Peyer's patch (tissue), 4 donors: Measurements from ENCODE around the gene FAM156B. TPM values are rescaled to one million over a fixed set of nuclear protein-coding genes. Genes with fewer than 3 reads are reported as not detected.
"Not testable (repeated sequence)": the region's sequence is repeated elsewhere in the genome, so short reads cannot be mapped to it uniquely, and the experiment has no call there.

Experiments used
- DNase-seq, 3 donors: peaks; one replicate each; pipeline ENCODE4 v3.0.0-alpha.2; 2017 to 2019
- H3K27ac ChIP-seq, 4 donors: fragments of 200-600 bp; sonication (generic); one replicate each; pipeline ENCODE4 v1.5.1; 2016 to 2019
- H3K27me3 ChIP-seq, 2 donors: fragments of 200-600 bp; sonication (generic); one replicate each; pipeline ENCODE4 v1.5.1; 2019
- H3K36me3 ChIP-seq, 3 donors: fragments of 200-600 bp; sonication (generic); one replicate each; pipeline ENCODE4 v1.5.1; 2016 to 2019
- H3K4me1 ChIP-seq, 4 donors: fragments of 200-600 bp; sonication (generic); one replicate each; pipeline ENCODE4 v1.5.1; 2016 to 2019
- H3K4me3 ChIP-seq, 4 donors: fragments of 200-600 bp; sonication (generic); 1 replicate in 3 of 4; 2 replicates in 1 of 4; pipeline ENCODE4 v1.5.1; 2016 to 2019; ENCODE audit warnings: mild to moderate bottlenecking in 1 of 4
- H3K9me3 ChIP-seq, 4 donors: fragments of 200-600 bp; sonication (generic); one replicate each; pipeline ENCODE4 v1.5.1; 2016 to 2019; ENCODE audit warnings: mild to moderate bottlenecking in 1 of 4
- total RNA-seq, 4 donors: library from RNA; depleted of rRNA; stranded (reverse); fragments of >200 nt; gene quantifications; one replicate each; pipeline ENCODE4 v1.1.0, GENCODE V29; 2016

Gene FAM156B
- total RNA-seq, 4 donors from 2014 or later = 26.6 to 102 (median 64.4) TPM

DNA sequence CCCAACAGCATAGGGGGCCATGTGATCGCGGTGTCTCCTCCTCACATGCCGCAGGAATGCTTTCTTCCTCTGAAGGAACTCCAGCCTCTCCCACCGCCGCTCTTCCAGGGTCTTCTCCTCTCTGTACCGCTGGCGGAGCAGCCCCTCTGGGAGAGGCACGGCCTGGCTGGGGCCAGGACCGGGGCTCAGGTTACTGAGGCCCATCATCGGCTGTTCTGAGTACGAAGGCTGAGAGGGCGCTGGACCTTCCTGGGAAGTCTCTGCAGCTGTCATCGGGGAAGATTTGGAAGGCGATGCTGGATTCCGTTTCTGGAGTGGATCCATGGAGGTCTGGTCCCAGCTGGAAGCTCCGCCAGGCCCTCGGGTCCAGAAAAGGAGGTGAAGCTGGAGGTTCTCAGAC, 51.1 kb downstream of the FAM156B start:
- H3K27me3 ChIP-seq, H3K27ac ChIP-seq, DNase-seq, H3K9me3 ChIP-seq, H3K4me3 ChIP-seq, H3K4me1 ChIP-seq, H3K36me3 ChIP-seq: not testable (repeated sequence)

DNA sequence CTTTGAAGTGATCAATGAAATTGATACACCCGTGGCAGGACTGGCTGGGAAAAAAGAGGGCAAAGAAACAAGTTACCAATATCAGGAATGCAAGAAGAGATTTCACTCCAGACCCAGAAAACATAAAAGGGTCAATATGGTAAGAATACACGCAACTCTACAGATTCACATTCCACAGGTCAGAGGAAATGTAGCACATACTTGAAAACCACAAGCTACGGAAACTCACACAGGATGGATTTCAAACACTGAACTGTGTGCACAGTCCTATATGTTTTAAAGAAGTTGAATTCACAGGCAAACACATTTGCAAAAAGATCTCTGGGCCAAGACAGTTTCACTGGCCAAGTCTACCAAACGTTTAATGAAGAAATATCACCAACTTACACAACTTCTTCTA, 52.2 kb downstream of the FAM156B start:
- H3K9me3 ChIP-seq, H3K36me3 ChIP-seq, H3K4me3 ChIP-seq, H3K27ac ChIP-seq, DNase-seq, H3K27me3 ChIP-seq, H3K4me1 ChIP-seq: not testable (repeated sequence)

DNA sequence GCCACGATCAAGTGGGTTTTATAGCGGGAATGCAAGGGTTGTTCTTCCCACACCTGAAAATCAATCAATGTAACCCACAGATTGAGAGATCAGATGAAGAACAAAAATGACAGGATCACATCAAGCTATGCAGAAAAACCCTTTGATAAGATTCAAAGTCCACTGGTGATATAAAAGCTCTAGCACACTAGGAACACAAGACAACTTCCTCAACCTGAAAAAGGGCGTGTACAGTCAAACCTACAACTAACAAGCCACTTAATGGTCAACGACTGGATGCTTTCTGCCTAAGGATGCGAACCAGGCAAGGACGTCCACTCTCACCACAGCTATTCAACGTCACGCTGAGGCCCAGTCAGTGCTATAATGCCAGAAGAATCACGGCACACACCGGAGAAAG, 52.8 kb downstream of the FAM156B start:
- not testable (repeated sequence) for H3K27ac ChIP-seq, DNase-seq, H3K27me3 ChIP-seq, H3K9me3 ChIP-seq, H3K4me3 ChIP-seq, H3K4me1 ChIP-seq, H3K36me3 ChIP-seq

Other genes starting within 250 kb of the FAM156B start
- not detected for gene SSX7, start 242.4 kb upstream of the FAM156B start, total RNA-seq
- not detected for gene SSX2, start 190.2 kb upstream of the FAM156B start, total RNA-seq
- not detected for gene SSX2B, start 146.1 kb upstream of the FAM156B start, total RNA-seq
- gene SPANXN5, start 99.9 kb upstream of the FAM156B start, total RNA-seq = not detected
- gene XAGE5, start 86.0 kb upstream of the FAM156B start, total RNA-seq = not detected
- not detected for gene XAGE3, start 29.2 kb upstream of the FAM156B start, total RNA-seq
- gene FAM156A, start 61.2 kb downstream of the FAM156B start, total RNA-seq = 10 to 100 TPM; 18.3 to 50.3 (median 29.6) TPM
- under 1 TPM in 2 of 4 donors, not detected in 2; 0.57 to 0.67 TPM for gene GPR173, start 151.5 kb downstream of the FAM156B start, total RNA-seq
- 100 to 1,000 TPM in 1 of 4 donors, 10 to 100 TPM in 3; 14.4 to 241 (median 37.1) TPM for gene TSPYL2, start 185.0 kb downstream of the FAM156B start, total RNA-seq
- gene KANTR, start 196.8 kb downstream of the FAM156B start, total RNA-seq = 10 to 100 TPM in 3 of 4 donors, 1 to 10 TPM in 1; 8.6 to 42.1 (median 33.1) TPM